HL-60/S4 treated with retinoic acid at 250 ng/mL for 4 days and 3 days (cell line): ENCODE results near the gene USP17L30.
"Not testable (repeated sequence)": the region's sequence is repeated elsewhere in the genome, so short reads cannot be mapped to it uniquely, and the experiment has no call there.

Experiments
- in situ Hi-C: fragments of 300-500 bp; cut with MboI; formaldehyde crosslinking; loops from 2 replicates; pipeline ENCODE4 v1.7.0; 2022; ENCODE audit warnings: low sequenced_read_pairs

The USP17L30 gene, protein sequence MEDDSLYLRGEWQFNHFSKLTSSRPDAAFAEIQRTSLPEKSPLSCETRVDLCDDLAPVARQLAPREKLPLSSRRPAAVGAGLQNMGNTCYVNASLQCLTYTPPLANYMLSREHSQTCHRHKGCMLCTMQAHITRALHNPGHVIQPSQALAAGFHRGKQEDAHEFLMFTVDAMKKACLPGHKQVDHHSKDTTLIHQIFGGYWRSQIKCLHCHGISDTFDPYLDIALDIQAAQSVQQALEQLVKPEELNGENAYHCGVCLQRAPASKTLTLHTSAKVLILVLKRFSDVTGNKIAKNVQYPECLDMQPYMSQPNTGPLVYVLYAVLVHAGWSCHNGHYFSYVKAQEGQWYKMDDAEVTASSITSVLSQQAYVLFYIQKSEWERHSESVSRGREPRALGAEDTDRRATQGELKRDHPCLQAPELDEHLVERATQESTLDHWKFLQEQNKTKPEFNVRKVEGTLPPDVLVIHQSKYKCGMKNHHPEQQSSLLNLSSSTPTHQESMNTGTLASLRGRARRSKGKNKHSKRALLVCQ

DNA sequence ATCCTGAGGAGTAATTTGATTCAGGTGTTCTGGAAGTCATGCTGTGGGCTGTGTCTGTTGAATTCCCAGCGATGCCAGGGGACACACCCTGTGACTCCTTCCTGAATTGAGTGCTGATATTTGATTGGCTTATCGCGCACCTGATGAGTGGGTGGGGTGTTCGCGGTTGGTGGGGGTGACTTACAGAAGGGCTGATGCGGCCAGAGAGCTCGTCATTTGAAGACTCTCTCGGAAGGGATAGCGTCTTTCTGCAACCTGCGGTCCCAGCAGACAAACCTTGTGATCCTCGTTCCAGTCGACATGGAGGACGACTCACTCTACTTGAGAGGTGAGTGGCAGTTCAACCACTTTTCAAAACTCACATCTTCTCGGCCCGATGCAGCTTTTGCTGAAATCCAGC, at the start of gene USP17L30:
Gene USP17L30, plus strand, starts transcription at position 301 of the 400 bp plus-strand sequence. Its CDS starts 0 bp downstream, at position 301.
- in situ Hi-C loops: not testable (repeated sequence)

DNA sequence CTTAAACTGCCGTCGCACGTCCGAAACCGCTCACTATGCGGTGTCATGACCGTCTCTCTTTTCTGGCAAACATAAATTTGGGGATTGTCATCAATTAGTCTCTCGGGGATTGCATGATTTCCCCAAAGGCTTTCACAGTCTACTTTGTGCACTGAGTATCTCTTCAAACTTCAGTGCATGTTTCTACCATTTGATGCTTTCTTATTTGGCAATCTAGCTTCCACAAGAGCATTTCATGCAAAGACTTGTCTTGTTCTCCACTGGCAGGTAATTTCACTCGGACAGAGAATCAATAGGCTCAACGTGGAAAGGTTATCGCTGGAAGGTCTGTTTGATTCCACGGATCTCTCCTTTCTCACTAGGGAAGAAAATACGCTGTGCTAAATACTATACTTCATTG, 38.7 kb upstream of the USP17L30 start:
- in situ Hi-C loops: not testable (repeated sequence)

DNA sequence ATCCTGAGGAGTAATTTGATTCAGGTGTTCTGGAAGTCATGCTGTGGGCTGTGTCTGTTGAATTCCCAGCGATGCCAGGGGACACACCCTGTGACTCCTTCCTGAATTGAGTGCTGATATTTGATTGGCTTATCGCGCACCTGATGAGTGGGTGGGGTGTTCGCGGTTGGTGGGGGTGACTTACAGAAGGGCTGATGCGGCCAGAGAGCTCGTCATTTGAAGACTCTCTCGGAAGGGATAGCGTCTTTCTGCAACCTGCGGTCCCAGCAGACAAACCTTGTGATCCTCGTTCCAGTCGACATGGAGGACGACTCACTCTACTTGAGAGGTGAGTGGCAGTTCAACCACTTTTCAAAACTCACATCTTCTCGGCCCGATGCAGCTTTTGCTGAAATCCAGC, 38.1 kb upstream of the USP17L30 start, which contains the start of gene USP17L24:
Gene USP17L24, plus strand, starts transcription at position 301 of the 400 bp plus-strand sequence. Its CDS starts 0 bp downstream, at position 301.
- in situ Hi-C loops: not testable (repeated sequence)

DNA sequence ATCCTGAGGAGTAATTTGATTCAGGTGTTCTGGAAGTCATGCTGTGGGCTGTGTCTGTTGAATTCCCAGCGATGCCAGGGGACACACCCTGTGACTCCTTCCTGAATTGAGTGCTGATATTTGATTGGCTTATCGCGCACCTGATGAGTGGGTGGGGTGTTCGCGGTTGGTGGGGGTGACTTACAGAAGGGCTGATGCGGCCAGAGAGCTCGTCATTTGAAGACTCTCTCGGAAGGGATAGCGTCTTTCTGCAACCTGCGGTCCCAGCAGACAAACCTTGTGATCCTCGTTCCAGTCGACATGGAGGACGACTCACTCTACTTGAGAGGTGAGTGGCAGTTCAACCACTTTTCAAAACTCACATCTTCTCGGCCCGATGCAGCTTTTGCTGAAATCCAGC, 33.3 kb upstream of the USP17L30 start, which contains the start of gene USP17L25:
Gene USP17L25, plus strand, starts transcription at position 301 of the 400 bp plus-strand sequence. Its CDS starts 0 bp downstream, at position 301.
- in situ Hi-C loops: not testable (repeated sequence)

DNA sequence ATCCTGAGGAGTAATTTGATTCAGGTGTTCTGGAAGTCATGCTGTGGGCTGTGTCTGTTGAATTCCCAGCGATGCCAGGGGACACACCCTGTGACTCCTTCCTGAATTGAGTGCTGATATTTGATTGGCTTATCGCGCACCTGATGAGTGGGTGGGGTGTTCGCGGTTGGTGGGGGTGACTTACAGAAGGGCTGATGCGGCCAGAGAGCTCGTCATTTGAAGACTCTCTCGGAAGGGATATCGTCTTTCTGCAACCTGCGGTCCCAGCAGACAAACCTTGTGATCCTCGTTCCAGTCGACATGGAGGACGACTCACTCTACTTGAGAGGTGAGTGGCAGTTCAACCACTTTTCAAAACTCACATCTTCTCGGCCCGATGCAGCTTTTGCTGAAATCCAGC, 28.6 kb upstream of the USP17L30 start, which contains the start of gene USP17L26:
Gene USP17L26, plus strand, starts transcription at position 301 of the 400 bp plus-strand sequence. Its CDS starts 0 bp downstream, at position 301.
- in situ Hi-C loops: not testable (repeated sequence)

DNA sequence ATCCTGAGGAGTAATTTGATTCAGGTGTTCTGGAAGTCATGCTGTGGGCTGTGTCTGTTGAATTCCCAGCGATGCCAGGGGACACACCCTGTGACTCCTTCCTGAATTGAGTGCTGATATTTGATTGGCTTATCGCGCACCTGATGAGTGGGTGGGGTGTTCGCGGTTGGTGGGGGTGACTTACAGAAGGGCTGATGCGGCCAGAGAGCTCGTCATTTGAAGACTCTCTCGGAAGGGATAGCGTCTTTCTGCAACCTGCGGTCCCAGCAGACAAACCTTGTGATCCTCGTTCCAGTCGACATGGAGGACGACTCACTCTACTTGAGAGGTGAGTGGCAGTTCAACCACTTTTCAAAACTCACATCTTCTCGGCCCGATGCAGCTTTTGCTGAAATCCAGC, 23.8 kb upstream of the USP17L30 start, which contains the start of gene USP17L5:
Gene USP17L5, plus strand, starts transcription at position 301 of the 400 bp plus-strand sequence. Its CDS starts 0 bp downstream, at position 301.
- in situ Hi-C loops: not testable (repeated sequence)

DNA sequence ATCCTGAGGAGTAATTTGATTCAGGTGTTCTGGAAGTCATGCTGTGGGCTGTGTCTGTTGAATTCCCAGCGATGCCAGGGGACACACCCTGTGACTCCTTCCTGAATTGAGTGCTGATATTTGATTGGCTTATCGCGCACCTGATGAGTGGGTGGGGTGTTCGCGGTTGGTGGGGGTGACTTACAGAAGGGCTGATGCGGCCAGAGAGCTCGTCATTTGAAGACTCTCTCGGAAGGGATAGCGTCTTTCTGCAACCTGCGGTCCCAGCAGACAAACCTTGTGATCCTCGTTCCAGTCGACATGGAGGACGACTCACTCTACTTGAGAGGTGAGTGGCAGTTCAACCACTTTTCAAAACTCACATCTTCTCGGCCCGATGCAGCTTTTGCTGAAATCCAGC, 19.1 kb upstream of the USP17L30 start, which contains the start of gene USP17L27:
Gene USP17L27, plus strand, starts transcription at position 301 of the 400 bp plus-strand sequence. Its CDS starts 0 bp downstream, at position 301.
- in situ Hi-C loops: not testable (repeated sequence)

DNA sequence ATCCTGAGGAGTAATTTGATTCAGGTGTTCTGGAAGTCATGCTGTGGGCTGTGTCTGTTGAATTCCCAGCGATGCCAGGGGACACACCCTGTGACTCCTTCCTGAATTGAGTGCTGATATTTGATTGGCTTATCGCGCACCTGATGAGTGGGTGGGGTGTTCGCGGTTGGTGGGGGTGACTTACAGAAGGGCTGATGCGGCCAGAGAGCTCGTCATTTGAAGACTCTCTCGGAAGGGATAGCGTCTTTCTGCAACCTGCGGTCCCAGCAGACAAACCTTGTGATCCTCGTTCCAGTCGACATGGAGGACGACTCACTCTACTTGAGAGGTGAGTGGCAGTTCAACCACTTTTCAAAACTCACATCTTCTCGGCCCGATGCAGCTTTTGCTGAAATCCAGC, 14.3 kb upstream of the USP17L30 start, which contains the start of gene USP17L28:
Gene USP17L28, plus strand, starts transcription at position 301 of the 400 bp plus-strand sequence. Its CDS starts 0 bp downstream, at position 301.
- in situ Hi-C loops: not testable (repeated sequence)

DNA sequence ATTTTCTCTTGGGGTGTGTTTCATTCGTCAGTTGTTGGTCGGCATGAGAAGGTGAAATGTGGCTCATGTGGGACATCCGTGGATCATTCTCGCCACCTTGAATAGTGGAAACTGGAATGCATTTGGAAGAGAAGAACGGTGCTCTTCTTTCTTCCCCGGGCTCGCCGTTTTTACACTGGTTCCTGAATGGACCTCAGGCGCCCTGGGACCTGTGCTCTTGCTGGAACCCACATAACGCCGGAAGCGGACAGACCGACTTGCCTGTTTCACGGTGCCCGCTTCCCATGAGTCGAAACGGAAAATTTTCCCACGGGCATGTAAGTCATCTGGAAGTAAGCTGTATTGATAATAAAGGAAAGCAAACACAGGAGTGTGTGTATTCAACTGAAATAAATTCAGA, 12.1 kb upstream of the USP17L30 start:
- in situ Hi-C loops: not testable (repeated sequence)

DNA sequence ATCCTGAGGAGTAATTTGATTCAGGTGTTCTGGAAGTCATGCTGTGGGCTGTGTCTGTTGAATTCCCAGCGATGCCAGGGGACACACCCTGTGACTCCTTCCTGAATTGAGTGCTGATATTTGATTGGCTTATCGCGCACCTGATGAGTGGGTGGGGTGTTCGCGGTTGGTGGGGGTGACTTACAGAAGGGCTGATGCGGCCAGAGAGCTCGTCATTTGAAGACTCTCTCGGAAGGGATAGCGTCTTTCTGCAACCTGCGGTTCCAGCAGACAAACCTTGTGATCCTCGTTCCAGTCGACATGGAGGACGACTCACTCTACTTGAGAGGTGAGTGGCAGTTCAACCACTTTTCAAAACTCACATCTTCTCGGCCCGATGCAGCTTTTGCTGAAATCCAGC, 9.6 kb upstream of the USP17L30 start, which contains the start of gene USP17L29:
Gene USP17L29, plus strand, starts transcription at position 301 of the 400 bp plus-strand sequence. Its CDS starts 0 bp downstream, at position 301.
- in situ Hi-C loops: not testable (repeated sequence)

DNA sequence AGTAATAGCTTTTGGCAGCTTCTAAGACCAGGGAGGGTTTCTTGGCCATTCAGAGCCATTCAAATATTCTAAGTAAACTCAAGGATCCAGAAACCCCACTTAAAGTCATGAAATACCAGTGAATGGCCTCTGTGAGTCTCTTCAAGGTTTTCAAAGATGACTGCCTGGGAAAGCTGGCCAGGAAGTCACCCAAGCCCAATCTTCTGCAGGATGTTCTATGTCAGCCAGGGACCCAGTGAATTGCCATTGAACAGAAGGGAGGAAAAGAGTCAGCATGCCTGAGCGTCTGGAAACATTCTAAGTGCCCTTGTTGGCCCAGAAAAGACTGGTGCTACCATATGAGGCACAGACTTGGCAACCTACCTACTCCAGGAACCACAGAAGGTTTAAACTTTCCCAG, 17.0 kb downstream of the USP17L30 start:
- in situ Hi-C loops: not testable (repeated sequence)

DNA sequence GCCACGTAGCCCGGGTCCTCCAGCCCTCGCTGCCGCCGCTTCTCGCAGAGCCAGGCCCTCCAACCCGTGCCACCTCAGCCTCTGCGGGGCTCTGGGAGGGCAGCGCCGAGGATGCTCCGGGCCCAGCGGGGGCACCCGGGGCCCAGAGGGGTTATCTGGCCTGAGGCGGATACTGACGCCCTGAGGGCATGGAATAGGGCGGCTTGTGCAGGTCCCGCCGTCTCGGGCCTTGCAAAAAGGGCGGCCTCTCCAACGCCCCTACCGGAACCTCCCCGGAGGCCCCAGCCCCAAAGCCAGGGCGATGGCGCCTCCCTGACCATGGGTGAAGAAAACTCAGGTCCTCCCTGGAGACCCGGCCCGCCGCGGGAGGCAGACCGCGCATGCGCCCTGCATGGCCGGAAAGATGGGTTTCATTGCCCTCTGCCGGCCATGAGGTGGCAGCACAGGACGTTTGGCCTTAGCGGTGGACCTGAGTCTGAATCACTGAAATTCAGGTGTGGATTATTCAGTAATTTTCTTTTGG, 18.1 kb downstream of the USP17L30 start:
- in situ Hi-C loops: not testable (repeated sequence)

DNA sequence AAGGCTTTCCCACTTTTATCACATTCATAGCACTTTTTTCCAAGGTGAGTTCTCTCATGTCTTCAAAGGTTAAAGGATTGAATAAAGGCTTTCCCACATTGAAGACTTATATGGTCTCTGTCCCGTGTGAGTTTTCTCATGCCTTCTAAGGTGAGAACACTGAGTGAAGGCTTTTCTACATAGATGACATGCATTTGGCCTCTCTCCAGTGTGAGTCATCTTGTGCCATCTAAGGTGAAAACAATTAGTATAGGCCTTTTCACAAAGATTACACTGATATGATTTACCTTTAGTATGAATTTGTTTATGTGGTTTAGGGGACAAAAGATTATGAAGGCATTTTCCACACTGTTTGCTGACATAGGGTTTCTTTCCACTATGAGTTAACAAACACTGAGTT, 21.2 kb downstream of the USP17L30 start:
- in situ Hi-C loops: no loop called here

DNA sequence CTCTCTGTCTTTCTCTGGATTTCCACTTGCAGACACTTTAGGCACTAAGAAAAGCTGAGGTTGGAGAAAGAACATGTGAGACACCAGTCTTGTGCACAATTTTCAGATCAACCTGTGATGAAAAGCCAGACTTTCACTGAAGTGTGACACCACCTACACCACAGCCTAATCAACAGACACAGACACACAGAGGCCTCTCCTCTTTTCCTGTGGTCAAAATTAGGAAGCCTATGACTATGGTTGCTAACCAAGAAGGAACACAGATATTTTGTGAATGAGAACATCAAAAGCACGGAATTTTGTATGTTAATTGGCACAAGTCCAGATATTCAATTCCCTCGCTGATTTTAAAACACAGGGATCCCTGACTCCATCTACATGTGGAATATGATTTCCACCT, 26.1 kb downstream of the USP17L30 start:
- in situ Hi-C loops: not testable (repeated sequence)

DNA sequence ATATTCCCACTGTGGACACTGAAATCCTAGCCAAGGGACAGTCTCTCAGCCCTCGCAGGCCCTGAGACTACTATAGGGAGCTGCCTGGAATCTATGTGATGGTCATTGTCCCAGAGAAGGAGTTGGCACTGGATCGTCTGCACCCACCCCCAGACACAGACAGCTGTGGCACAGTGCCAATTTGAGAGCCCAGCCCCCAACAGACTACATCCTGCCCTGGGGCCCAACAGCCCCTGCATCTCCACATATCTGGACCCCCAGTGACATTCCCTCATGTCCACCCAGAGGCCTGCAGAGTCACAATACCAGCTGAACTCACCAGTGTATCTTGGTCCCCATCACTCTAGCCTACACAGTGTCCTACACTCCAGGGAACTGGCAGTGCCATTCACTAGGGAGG, 42.8 kb downstream of the USP17L30 start:
- in situ Hi-C loops: not testable (repeated sequence)

DNA sequence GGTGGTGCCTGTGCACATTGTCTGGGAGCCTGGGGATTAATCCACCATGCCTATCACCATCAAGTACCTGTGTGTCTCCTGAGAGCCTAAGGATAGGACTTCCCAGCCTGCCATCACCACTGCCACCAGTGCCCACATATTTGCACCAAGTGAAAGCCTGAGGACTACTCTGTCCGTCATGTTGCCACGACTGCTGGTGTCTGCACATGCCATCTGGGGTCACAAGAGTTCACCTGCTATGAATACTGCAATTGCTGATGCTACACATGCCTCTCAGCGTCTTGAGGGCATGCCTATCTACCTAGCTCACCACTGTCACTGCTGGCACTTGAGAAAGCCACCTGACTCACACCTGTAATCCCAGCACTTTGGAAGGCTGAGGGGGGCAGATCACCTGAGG, 43.6 kb downstream of the USP17L30 start:
- in situ Hi-C loops: not testable (repeated sequence)

DNA sequence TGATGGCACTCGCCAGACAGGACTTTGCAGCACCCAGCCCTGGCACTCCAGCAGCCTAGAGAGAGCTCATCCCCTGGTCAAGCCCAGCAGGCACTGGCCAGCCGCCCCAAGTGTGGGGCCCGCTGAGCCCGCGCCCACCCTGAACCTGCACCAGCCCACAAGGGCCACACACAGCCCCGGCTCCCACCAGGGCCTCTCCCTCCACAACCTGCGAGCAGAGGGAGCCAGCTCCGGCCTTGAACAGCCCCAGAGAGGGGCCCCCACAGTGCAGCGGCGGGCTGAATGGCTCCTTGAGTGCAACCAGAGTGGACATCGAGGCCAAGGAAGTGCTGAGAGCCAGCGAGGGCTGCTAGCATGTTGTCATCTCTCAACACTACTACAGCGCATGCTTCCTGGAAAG, 46.9 kb downstream of the USP17L30 start:
- in situ Hi-C loops: no loop called here
